H1 (cell line): ENCODE measurements around the gene CCL5. TPM values are rescaled to one million over a fixed set of nuclear protein-coding genes. Genes with fewer than 3 reads are reported as not detected.

Experiments
- JUN ChIP-seq: IDR thresholded peaks from 2 replicates; pipeline ENCODE4 v1.6.1; 2011; ENCODE audit warnings: low read depth, mild to moderate bottlenecking, improper control_type of control experiment, low read length
- KDM4A ChIP-seq: IDR thresholded peaks from one replicate; pipeline ENCODE4 v1.7.1; 2012; ENCODE audit warnings: low read depth, mild to moderate bottlenecking, moderate library complexity, low read length, inconsistent platforms; ENCODE audit not compliant: severe bottlenecking
- RBBP5 ChIP-seq: IDR thresholded peaks from 2 replicates; pipeline ENCODE4 v1.7.1; 2012; ENCODE audit warnings: low read depth, mild to moderate bottlenecking, inconsistent platforms, low read length, moderate library complexity, borderline replicate concordance
- RNF2 ChIP-seq: fragments of 200-900, 300-1000 bp; sonication (generic); IDR thresholded peaks from 2 replicates; pipeline ENCODE4 v1.7.1; 2016; ENCODE audit warnings: borderline replicate concordance, low read depth, mild to moderate bottlenecking, antibody characterized with exemption, low read length; ENCODE audit not compliant: poor library complexity, severe bottlenecking; ENCODE audit errors: missing control alignments
- RXRA ChIP-seq: IDR thresholded peaks from 2 replicates; pipeline ENCODE4 v1.6.1; 2011; ENCODE audit warnings: low read depth, mild to moderate bottlenecking, low read length, moderate library complexity; ENCODE audit not compliant: insufficient read depth
- SP2 ChIP-seq: IDR thresholded peaks from 2 replicates; pipeline ENCODE4 v1.6.1; 2012; ENCODE audit warnings: mild to moderate bottlenecking, low read length, inconsistent platforms
- SP4 ChIP-seq: IDR thresholded peaks from 2 replicates; pipeline ENCODE4 v1.6.1; 2012; ENCODE audit warnings: low read length, inconsistent platforms
- polyA plus RNA-seq, 7 experiments: library from polyadenylated mRNA; depleted of rRNA in 3 of 7; stranded (reverse) in 5 of 7; unstranded in 2 of 7; fragments of >200 nt in 5 of 7; fragments of 200-250 nt in 2 of 7; gene quantifications; 1 replicate in 5 of 7; 2 replicates in 1 of 7; 4 replicates in 1 of 7; pipeline versions ENCODE4 v1.2.1 to v1.2.3, GENCODE V29; 2011 to 2013; ENCODE audit warnings: missing spikeins in 2 of 7, mixed read lengths in 2 of 7
- total RNA-seq: library from RNA; stranded (reverse); fragmentation: NEBNext Ultra II Directional; extraction: Animal tissue kit (Norgen Biotek cat#: 25700); gene quantifications from 2 replicates; pipeline ENCODE4 v1.2.1, GENCODE V29; 2021

CCL5 gene
- total and polyA plus RNA-seq, 2 of the 8 experiments (the other 6 are each of a cell fraction or from before 2014, with no cell fraction given): not detected

DNA sequence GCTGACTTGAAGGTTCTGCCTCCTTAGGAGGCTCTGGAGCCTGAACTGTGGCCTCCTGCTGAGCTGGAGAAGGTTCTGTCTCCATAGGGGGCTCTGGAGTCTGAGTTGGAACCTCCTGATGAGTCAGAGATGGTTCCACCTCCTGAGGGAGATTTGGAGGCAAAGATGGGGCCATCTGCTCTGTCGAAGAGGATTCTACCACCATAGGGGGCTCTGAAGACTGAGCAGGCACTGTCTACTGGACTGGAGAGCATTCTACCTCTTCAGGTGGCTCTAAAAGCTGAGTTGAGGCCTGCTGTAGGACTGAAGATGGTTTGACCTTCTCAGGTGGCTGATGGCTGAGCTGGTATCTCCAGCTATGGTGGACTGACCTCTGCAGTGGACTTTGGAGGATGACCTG lies 34.2 kb upstream of the CCL5 start (continued):
- TF ChIP-seq RNF2: no peak
- TF ChIP-seq KDM4A: no peak
- no peak for TF ChIP-seq SP2
- TF ChIP-seq RXRA: no peak
- no peak for TF ChIP-seq RBBP5
- no peak for TF ChIP-seq SP4
- no peak for TF ChIP-seq JUN
